HEK293 (cell line): ENCODE data around the gene PEX14.

Experiments used
- CTCF ChIP-seq: fragments of 450-650 bp; formaldehyde crosslinking; IDR thresholded peaks from 2 replicates; pipeline ENCODE4 v1.5.1; 2016; ENCODE audit warnings: missing biosample characterization, missing genetic modification characterization
- ELK4 ChIP-seq: IDR thresholded peaks from 2 replicates; pipeline ENCODE4 v1.6.1; 2011; ENCODE audit warnings: mild to moderate bottlenecking, low read depth, low read length, borderline replicate concordance
- KLF10 ChIP-seq: fragments of 450-650 bp; IDR thresholded peaks from 2 replicates; pipeline ENCODE4 v1.5.1; 2018; ENCODE audit warnings: missing biosample characterization, mild to moderate bottlenecking, missing genetic modification characterization
- ZBTB21 ChIP-seq: fragments of 450-650 bp; formaldehyde crosslinking; IDR thresholded peaks from 2 replicates; pipeline ENCODE4 v1.5.1; 2017; ENCODE audit warnings: missing biosample characterization, missing genetic modification characterization
- ZBTB7A ChIP-seq: fragments of 450-650 bp; formaldehyde crosslinking; IDR thresholded peaks from 2 replicates; pipeline ENCODE4 v1.5.1; 2016; ENCODE audit warnings: low read depth, missing biosample characterization, missing genetic modification characterization
- ZNF391 ChIP-seq: fragments of 450-650 bp; formaldehyde crosslinking; IDR thresholded peaks from 2 replicates; pipeline ENCODE4 v1.5.1; 2016; ENCODE audit warnings: low read depth, missing biosample characterization, missing genetic modification characterization, borderline replicate concordance
- ZNF514 ChIP-seq: fragments of 450-650 bp; formaldehyde crosslinking; IDR thresholded peaks from 2 replicates; pipeline ENCODE4 v1.5.1; 2016; ENCODE audit warnings: missing biosample characterization, missing genetic modification characterization
- ZNF768 ChIP-seq: fragments of 450-650 bp; formaldehyde crosslinking; IDR thresholded peaks from 2 replicates; pipeline ENCODE4 v1.5.1; 2018; ENCODE audit warnings: missing biosample characterization, mild to moderate bottlenecking, missing genetic modification characterization

- TF ChIP-seq ZNF768 (tag by site-specific recombination) (no peak), ZNF391 (no peak), KLF10 (tag by site-specific recombination) (no peak), CTCF (tag by site-specific recombination) (no peak), ELK4 (no peak), ZBTB21 (tag by site-specific recombination) (no peak), ZBTB7A (tag by site-specific recombination) (no peak), ZNF514 (tag by site-specific recombination) (no peak)
These were observed 138.6 kb downstream of the PEX14 start for GRCh38 chr1:10613340-10613739.
